KMS-11 (cell line): ENCODE measurements around the gene VTN.

Experiments used
- H2AFZ ChIP-seq: fragments of 200-600 bp; sonication (generic); 2 replicates; pipeline ENCODE4 v1.6.1; 2016; ENCODE audit warnings: antibody characterized with exemption, mixed run types, low read depth
- H3K27ac ChIP-seq: fragments of 200-600 bp; sonication (generic); 2 replicates; pipeline ENCODE4 v1.6.1; 2016; ENCODE audit warnings: mild to moderate bottlenecking, mixed run types
- H3K27me3 ChIP-seq: fragments of 200-600 bp; sonication (generic); 2 replicates; pipeline ENCODE4 v1.6.1; 2017; ENCODE audit warnings: mild to moderate bottlenecking, low read depth, mixed run types, moderate library complexity; ENCODE audit not compliant: insufficient read depth
- H3K36me3 ChIP-seq: fragments of 200-600 bp; sonication (generic); 2 replicates; pipeline ENCODE4 v1.6.1; 2017; ENCODE audit warnings: mild to moderate bottlenecking, mixed run types; ENCODE audit not compliant: insufficient read depth
- H3K4me1 ChIP-seq: fragments of 200-600 bp; sonication (generic); 2 replicates; pipeline ENCODE4 v1.6.1; 2016; ENCODE audit warnings: mild to moderate bottlenecking, low read depth, mixed run types; ENCODE audit not compliant: poor library complexity, severe bottlenecking
- H3K4me2 ChIP-seq: fragments of 200-600 bp; sonication (generic); 2 replicates; pipeline ENCODE4 v1.7.0; 2016; ENCODE audit warnings: mild to moderate bottlenecking, mixed run types
- H3K4me3 ChIP-seq: fragments of 200-600 bp; sonication (generic); IDR thresholded peaks from 2 replicates; pipeline ENCODE4 v1.6.1; 2017; ENCODE audit warnings: low read depth, low read length, mixed read lengths; ENCODE audit not compliant: insufficient read depth
- H3K79me2 ChIP-seq: fragments of 200-600 bp; sonication (generic); 2 replicates; pipeline ENCODE4 v1.6.1; 2016; ENCODE audit warnings: low read depth, mixed run types; ENCODE audit not compliant: insufficient read depth
- H3K9ac ChIP-seq: fragments of 200-600 bp; sonication (generic); 2 replicates; pipeline ENCODE4 v1.6.1; 2016; ENCODE audit warnings: mild to moderate bottlenecking, mixed run types
- H4K20me1 ChIP-seq: fragments of 200-600 bp; sonication (generic); 2 replicates; pipeline ENCODE4 v1.6.1; 2016; ENCODE audit warnings: mild to moderate bottlenecking, mixed run types; ENCODE audit not compliant: insufficient read depth
- TF ChIP-seq, protein P1 (sequence below): fragments of 200-600 bp; sonication (generic); conservative IDR thresholded peaks from 2 replicates; pipeline ENCODE4 v1.6.1; 2017; ENCODE audit warnings: low read depth, mild to moderate bottlenecking, antibody characterized with exemption, low read length, moderate library complexity, mixed read lengths

Gene VTN

DNA sequence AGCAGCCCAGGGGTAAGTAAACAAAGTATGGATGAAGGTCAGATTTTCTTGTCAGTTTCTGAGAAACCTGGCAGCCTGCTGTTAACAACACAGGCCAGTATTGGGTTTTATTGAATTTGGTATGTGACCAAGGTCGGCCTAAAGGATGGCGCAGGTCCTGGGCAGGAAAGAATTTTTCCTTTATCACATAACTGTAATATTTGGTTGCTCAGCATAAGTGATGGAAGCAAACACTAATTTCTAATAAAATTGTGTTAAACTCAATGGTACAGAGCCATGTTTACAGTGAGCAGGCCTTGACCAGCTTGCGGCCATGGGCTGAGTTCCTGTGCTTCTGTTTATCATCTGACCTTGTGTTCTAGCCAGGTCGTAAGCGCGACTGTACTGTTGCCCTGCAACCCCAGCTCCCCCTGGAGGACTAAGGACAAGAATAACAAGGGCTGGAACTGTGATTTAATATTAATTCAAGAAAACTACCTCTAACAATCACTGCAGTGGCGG is 23.3 kb downstream of the VTN start:
- Histone ChIP-seq H2AFZ (no peak overlapping the region), H3K4me2 (no peak overlapping the region), H4K20me1 (no peaks in the 10 kb centered on the region), H3K4me3 (no peak overlapping the region), H3K9ac (no peak overlapping the region), H3K79me2 (no peaks in the 10 kb centered on the region), H3K36me3 (peaks cover 4% of the 10 kb centered on the region; the same call in 1 of the 2 replicates), H3K27ac (no peak overlapping the region), H3K4me1 (no peaks in the 10 kb centered on the region), H3K27me3 (no peaks in the 10 kb centered on the region)
- TF ChIP-seq, protein P1, sequence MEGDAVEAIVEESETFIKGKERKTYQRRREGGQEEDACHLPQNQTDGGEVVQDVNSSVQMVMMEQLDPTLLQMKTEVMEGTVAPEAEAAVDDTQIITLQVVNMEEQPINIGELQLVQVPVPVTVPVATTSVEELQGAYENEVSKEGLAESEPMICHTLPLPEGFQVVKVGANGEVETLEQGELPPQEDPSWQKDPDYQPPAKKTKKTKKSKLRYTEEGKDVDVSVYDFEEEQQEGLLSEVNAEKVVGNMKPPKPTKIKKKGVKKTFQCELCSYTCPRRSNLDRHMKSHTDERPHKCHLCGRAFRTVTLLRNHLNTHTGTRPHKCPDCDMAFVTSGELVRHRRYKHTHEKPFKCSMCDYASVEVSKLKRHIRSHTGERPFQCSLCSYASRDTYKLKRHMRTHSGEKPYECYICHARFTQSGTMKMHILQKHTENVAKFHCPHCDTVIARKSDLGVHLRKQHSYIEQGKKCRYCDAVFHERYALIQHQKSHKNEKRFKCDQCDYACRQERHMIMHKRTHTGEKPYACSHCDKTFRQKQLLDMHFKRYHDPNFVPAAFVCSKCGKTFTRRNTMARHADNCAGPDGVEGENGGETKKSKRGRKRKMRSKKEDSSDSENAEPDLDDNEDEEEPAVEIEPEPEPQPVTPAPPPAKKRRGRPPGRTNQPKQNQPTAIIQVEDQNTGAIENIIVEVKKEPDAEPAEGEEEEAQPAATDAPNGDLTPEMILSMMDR = peak; percentile 23; the same call in 1 of the 2 replicates

DNA sequence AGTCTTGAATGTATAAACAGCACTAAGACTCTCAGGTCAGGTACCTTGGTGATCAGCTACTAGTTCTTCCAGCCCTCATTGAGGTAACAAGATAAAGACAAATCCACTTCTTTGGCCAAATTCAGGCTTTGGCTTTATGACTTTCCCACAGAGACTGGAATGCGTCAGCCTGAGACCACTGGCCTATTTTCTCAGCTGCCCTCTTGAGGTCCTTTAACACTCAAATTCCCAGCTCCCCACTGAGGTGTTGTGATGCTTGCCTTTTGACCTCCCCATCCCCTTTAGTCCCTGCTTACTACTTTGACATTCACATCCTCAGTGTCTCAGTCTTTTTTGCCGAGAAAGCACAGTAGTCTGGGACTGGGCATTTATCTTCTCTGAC is 23.9 kb downstream of the VTN start:
- Histone ChIP-seq H2AFZ (no peak overlapping the region), H3K27me3 (no peaks in the 10 kb centered on the region), H3K79me2 (no peaks in the 10 kb centered on the region), H3K36me3 (peaks cover 4% of the 10 kb centered on the region; the same call in 1 of the 2 replicates), H3K27ac (no peak overlapping the region), H3K4me1 (no peaks in the 10 kb centered on the region), H3K4me3 (no peak overlapping the region), H4K20me1 (no peaks in the 10 kb centered on the region), H3K4me2 (no peak overlapping the region), H3K9ac (no peak overlapping the region)
- TF ChIP-seq, protein P1 = no peak

DNA sequence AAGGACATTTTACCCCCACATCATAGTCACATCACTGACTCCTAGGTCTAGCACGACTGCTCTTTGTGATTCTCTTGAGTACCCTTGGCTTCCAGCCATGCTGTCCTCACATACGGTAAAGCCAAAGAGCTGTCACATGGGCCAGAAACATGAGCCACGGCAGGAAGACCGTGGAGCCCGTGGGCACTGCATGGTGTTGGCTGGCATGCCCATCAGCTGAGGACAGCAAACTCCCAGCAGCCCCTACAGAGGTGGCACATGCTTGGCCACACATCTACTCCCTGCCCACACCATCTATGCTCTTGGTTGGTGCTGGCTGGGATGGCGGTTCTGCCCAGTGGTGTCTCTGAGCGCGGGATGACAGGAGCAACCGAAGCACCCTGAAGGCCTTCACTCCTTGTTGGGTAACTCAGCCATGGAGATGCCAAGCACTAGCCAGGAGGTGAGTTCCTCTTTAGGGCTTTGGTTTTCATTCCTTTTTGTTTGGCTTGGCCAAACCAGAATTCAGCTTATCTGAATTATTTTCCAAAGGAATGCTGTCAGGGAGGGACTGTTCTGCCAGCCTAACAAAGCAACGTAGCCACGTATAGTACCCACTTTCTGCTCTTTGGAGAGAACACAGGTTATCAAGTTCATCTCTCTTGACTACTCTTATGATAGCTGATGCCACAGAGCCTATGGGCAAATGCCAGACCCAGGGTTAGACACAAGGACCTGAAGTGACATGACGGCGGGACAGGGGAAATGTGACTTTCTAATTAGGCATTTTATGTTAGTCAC is 24.5 kb downstream of the VTN start:
- Histone ChIP-seq H3K36me3 (peaks cover 4% of the 10 kb centered on the region; the same call in 1 of the 2 replicates), H3K79me2 (no peaks in the 10 kb centered on the region), H3K27me3 (no peaks in the 10 kb centered on the region), H3K4me1 (no peaks in the 10 kb centered on the region), H4K20me1 (no peaks in the 10 kb centered on the region), H3K4me2 (no peak overlapping the region), H2AFZ (no peak overlapping the region), H3K27ac (no peak overlapping the region), H3K9ac (no peak overlapping the region), H3K4me3 (no peak overlapping the region)
- TF ChIP-seq, protein P1 = no peak

DNA sequence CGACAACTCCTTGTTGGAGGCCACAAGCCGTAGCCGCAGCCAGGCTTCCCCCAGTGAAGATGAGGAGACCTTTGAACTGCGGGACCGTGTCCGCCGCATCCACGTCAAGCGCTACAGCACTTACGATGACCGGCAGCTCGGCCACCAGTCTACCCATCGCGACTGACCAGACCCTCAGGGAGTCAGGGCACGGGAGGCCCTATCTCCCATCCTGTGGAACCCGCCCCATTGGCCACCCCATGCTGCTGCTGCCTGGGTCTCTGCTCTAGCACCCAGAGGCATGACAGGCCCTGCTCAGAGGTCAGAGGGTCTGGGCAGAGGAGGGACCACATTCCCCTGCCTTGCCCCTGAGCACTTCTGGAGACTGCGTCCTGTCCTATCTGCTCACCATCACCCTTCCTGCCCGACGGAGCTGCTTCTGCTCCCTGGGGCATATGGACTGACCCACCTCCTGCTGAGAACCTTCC is 25.6 kb downstream of the VTN start:
- H3K27ac ChIP-seq = no peak overlapping the region

More for the DNA sequence above, 25.6 kb downstream of the VTN start:
- TF ChIP-seq, protein P1 = no peak
- no peak overlapping the region for H3K4me2 ChIP-seq
- H4K20me1 ChIP-seq = no peaks in the 10 kb centered on the region
- no peak overlapping the region for H2AFZ ChIP-seq
- no peaks in the 10 kb centered on the region for H3K4me1 ChIP-seq
- H3K4me3 ChIP-seq = no peak overlapping the region
- H3K9ac ChIP-seq = no peak overlapping the region
- no peaks in the 10 kb centered on the region for H3K79me2 ChIP-seq
- peaks cover 4% of the 10 kb centered on the region; the same call in 1 of the 2 replicates for H3K36me3 ChIP-seq
- H3K27me3 ChIP-seq = no peaks in the 10 kb centered on the region
